Mucosa of gallbladder (tissue), 1 donor: Measurements from ENCODE around the gene STRN. TPM values are rescaled to one million over a fixed set of nuclear protein-coding genes. Genes with fewer than 3 reads are reported as not detected.
A peak's percentile ranks its signal among the peaks of the same experiment; 100 is the strongest.
"Not testable (repeated sequence)": the region's sequence is repeated elsewhere in the genome, so short reads cannot be mapped to it uniquely, and the experiment has no call there.

ENCODE experiments used
- DNase-seq: peaks from one replicate; pipeline ENCODE4 v3.0.0-alpha.2; 2020; ENCODE audit warnings: low spot score
- total RNA-seq: library from RNA; stranded (reverse); gene quantifications from one replicate; pipeline ENCODE4 v1.2.1, GENCODE V29; 2021
- donor health status: DM: no; HTN: no; CAD: no.

STRN gene, protein sequence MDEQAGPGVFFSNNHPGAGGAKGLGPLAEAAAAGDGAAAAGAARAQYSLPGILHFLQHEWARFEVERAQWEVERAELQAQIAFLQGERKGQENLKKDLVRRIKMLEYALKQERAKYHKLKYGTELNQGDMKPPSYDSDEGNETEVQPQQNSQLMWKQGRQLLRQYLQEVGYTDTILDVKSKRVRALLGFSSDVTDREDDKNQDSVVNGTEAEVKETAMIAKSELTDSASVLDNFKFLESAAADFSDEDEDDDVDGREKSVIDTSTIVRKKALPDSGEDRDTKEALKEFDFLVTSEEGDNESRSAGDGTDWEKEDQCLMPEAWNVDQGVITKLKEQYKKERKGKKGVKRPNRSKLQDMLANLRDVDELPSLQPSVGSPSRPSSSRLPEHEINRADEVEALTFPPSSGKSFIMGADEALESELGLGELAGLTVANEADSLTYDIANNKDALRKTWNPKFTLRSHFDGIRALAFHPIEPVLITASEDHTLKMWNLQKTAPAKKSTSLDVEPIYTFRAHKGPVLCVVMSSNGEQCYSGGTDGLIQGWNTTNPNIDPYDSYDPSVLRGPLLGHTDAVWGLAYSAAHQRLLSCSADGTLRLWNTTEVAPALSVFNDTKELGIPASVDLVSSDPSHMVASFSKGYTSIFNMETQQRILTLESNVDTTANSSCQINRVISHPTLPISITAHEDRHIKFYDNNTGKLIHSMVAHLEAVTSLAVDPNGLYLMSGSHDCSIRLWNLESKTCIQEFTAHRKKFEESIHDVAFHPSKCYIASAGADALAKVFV
- total RNA-seq: 23.8 TPM

DNA sequence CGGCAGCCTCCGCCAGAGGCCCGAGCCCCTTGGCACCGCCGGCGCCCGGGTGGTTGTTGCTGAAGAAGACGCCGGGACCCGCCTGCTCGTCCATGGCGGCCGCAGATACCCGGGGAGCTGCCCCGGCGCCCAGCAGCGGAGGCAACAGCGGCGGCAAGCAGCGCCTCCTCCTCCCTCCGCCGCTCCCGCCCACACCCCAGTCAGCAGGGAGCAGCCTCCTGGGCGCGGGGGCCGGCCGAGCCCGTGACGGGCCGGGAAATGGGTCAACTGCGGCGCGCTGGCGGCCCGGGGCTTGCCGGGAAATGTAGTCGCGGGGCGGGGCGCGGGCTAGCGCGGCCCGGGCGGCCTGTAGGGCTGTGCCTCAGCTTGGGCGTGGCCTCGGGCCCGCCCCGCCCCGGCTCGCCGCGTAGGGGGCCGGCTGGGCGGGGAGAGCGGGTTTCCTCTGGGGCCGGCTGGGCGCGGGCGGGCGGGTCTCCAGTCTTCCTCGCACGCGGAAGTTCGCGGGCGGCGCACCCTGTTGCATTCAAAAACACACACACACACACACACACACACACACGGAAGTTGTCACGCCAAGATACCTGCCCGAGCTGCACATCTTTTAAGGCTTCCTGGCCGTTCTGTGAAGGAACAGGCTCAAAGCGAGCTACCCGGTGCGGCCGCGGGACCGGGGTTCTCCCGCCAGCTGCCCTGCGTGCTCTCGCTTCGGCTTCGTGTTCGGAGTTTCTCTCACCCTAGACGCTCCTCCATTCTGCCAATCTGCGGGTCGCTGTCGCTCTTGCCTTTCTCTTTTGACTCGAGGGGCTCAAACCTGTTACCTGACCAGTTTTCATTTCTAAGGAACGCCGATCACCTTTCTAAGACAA, at the start of gene STRN:
STRN (minus strand) TSS at position 167 of the 866 bp plus-strand sequence; CDS start at position 94, 73 bp downstream.
- DNase-seq: peak; percentile 97

DNA sequence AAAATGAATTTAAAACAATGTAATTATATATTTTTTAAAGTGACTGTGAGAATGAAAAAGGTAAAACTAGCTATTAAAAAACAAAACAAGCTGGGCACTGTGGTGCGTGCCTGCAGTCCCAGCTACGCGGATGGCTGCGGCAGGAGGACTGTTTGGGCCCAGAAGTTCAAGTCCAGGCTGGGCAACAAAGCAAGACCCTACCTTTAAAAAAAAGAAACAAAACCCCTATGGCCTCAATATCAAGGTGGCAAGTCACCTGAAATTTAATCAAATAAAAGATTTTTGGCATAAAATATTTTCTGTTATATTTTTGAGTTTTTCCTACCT, 46.9 kb upstream of the STRN start:
- DNase-seq: no peak

DNA sequence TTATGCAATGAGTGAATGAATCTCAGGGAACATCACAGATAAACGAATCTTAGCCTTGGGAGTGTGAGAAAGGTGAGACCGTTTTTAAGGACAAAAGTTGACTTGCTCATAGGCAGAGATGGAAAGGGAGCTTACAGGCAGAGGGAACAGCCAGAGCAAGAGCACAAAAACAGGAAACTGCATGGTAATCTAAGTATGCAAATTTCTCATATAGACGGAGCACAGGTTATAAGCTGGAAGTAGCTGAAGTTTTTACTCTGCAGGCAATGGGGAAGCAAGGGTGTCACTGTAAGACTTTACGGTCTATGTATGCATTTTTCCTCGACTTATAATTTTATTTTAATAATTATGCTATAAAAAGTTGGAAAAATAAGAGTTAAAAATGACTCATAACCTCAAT, 44.8 kb upstream of the STRN start:
- no peak for DNase-seq

DNA sequence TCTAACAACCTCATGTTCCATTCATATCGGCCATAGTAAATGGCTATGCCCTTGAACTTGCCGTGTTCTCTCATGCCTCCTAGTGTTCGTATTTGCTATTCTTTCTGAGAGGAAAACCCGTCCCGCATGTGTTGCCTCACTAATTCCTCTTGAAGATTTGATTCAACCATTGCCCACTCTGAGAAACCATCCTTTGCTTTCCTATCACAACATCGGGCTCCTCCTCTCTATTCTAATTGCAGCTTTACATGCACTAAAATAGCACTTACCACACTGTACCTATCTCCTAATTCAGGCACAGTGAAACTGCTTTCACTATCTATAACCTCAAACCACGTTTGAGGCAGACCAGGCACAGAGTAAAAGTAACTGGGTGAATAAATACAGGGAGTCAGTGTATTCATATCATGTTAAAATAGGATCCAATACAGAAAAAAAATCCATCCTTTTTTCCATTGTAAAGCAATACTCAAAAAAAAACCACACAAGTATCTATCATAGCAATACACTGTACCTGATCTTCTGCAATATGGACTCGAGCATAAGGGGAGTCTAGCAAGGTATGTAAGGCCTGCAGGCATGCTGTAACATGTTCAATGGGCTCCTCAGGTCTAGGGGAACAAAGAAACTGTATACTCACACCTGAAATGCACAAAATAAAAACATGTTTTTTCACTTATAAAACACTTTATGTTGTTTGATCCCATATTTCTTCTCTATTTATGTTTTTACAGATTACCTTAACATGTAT, 39.0 kb upstream of the STRN start:
- DNase-seq: no peak

DNA sequence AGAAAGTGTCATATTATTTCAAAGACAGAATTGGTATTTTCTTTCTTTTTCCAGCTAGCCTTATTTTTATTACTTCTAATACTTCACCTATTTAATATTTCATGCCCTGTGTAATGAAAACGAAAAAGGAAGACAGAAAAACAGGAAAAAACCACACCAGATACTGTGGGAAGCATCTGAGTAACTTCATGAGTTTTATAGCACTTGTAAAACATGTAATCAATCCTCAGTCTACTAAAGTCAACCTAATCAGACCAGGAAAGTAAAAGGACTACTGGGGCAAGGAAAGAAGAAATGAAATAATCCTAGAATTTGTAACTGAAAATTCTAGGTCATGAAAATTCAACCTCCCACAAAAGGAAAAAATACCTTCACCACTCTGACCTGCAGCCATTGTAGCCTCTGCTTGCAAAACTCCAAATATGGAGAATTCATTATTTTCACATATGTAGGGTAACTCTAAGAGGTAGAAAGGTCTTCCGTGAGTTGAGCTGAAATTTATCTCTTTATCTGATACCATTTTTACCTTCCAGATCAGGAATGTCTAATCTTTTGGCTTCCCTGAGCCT, 34.7 kb upstream of the STRN start:
- DNase-seq: no peak

DNA sequence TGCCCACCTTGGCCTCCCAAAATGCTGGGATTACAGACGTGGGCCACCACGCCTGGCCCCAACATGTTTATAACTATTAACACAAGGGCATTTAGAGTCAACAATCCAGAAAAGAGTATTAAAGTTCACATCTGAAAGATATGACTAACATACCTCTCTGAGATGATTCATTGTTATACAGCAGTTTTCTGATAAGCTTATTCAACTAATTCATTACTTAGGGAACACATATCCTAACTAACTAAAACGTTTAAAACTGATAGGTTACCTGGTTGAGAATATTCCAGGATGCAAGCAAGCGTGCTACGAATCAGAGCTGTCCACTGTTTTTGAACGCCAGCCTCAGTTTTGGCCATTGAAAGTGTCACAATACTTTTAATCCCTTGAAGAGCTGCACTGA, 34.0 kb upstream of the STRN start:
- DNase-seq: no peak

DNA sequence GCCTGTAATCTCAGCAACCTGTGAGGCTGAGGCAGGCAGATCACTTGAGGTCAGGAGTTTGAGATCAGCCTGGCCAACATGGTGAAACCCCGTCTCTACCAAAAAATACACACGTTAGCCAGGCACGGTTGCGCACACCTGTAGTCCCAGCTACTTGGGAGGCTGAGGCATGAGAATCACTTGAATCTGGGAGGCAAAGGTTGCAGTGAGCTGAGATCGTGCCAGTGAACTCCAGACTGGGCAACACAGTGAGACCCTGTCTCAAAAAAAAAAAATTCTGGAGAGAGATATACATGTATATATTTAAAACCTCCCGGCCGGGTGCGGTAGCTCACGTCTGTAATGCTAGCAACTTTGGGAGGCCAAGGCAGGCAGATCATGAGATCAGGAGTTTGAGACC, 33.1 kb upstream of the STRN start:
- DNase-seq: not testable (repeated sequence)

DNA sequence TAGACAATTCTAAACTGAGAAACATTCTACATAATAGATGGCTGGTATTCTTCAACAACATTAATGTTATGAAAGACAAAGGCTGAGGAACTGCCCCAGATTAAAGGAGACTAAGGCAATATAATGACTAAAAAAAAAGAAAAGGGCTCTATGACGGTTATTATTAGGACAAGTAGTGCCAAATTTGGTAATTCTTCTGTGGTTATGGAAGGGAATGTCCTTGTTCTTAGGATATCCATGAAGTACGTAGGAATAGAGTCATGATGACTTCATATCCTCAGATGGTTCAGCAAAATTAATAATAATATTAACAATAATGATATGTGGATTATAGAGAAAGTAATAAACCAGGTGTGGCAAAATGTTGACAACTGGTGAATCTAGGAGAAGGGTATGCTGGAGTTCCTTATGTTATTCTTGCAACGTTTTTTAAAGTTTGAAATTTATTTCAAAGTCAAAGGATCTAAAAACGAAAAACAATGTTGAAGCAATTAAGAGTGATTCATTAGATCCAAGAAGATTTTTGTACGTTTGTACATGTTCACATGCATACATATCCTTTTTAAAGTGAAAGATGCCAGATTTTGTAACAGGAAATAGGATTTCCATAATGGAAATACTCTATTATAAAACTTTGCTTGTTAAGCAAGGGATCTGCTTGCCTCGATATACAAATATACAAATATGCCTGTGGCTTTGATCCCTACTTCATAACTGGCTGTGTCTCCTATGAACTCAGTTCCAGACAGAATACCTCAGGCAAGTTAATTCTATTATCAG, 27.7 kb upstream of the STRN start:
- no peak for DNase-seq

DNA sequence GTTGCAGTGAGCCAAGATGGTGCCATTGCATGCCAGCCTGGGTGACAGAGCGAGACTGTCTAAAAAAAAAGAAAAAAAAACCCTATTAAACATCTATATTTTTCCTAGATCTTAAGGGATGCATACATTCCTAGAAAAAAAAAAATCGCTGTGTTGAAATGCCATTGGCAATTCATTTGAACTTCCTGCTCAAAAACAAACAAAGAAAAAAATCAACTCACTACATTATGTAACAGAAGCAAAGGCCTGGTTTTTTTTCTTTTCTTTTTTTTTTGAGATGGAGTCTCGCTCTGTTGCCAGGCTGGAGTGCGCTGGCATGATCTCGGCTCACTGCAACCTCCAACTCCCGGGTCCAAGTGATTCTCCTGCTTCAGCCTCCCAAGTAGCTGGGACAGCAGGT, 21.7 kb upstream of the STRN start:
- DNase-seq: no peak

DNA sequence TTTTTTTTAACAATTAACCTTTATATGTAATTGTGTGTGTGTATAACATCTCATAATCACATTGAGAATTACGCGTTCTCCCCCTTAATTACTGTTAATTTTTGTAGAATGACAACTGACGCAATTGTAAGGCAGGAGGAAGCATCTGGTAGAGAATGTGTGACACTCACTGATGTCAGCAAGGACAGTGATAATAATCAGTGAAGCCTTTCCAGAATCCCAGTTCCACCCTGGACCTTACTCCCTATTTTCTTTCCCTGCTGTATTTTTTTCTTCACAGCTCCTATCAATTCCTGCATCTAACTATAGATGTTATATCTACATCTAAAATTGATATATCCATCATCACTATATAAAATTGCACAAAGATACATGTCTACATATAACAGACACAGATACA, 16.1 kb upstream of the STRN start:
- DNase-seq: no peak

DNA sequence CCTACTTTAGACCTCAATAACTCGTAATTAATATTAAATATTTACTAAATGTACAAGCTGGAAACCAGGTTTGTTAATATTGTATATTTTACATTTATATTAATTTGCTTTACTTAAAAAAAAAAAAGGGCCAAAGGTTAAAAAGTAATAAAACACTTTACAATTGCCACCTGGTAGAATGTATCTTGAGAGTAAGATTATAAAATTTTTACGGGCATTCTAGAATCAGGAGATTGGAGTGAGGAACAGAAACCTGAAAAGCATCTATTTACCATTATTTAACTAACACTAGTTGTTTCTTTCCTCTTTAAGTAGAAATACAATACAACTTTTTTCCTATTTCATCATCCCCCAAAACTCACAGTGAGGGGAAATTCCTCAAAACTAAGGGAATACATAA, 15.6 kb upstream of the STRN start:
- no peak for DNase-seq

DNA sequence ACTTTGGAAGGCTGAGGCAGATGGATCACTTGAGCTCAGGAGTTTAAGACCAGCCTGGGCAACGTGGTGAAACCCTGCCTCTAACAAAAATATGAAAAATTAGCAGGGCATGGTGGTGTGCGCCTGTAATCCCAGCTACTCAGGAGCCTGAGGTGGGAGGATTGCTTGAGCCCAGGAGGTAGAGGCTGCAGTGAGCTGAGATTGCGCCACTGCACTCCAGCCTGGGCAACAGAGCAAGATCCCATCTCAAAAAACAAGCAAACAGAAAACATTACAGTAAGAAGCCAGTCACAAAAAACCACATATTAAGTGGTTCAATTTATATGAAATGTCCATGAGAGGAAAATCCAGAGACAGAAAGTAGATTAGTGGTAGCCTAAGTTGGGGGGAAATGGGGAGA, 12.7 kb upstream of the STRN start:
- not testable (repeated sequence) for DNase-seq

DNA sequence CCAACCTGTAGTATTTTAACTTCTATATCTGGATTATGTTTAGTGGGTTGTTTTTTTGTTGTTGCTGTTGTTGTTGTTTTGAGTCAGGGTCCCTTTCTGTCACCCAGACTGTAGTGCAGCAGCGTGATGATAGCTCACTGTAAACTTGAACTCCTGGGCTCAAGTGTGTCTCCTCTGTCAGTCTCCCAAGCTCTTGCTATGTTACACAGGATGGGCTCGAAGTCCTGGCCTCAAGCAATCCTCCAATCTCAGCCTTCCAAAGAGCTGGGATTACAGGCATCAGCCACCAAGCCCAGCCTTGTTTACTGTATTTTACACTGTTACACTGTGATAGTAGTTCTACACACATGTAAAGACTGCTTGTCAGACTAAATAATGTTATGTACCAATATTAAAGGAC, 9.7 kb upstream of the STRN start:
- DNase-seq: no peak

DNA sequence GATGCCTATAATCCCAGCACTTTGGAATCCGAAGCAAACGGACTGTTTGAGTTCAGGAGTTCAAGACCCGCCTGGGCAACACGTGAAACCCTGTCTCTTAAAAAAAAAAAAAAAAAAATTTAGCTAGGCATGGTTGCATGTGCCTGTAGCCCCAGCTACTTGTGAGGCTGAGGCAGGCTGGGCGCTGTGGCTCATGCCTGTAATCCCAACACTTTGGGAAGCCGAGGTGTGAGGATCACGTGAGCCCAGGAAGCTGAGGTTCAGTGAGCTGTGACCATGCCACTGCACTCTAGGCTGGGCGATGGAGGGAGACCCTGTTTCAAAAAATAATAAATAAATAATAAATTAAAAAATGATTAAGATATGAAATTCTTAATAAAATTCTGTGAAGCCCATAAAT, 9.0 kb upstream of the STRN start:
- DNase-seq: no peak

DNA sequence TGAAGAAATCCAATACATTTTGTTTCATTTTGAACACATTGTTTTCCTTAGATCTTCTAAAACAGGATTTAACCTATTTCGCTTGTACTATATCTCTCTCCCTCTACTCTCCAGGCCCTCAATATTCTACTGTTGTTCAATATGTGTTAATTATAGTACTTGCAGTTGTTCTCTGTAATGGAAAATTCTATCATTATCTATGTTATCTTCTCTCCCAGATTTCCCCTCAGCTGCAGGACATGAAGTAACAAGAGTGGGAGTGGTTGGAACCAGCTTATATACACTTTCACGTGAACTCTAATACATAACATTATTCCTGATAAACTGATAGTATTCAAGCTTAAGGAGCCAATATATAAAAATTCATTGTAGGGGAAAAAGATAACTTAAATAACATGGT, 7.0 kb upstream of the STRN start:
- no peak for DNase-seq

DNA sequence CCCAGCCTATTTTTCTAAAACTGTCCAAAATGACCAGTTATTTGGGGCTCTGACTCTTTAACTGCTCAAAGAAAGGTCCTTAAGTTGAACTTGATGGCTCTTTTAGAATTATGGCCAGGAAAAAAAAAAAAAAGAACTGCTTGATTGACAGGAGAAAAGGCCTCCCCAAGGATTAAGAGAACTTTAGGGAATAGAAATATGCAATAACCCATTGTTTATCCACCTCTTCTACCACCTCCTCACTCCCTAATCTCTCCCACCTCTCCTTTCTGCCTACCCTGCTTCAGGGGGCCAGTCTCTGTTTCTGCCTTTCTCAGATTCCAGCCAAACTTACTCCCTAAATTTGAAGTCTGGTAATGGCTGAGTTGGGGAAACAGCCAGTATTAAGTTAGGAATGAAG, 5.7 kb upstream of the STRN start:
- no peak for DNase-seq

DNA sequence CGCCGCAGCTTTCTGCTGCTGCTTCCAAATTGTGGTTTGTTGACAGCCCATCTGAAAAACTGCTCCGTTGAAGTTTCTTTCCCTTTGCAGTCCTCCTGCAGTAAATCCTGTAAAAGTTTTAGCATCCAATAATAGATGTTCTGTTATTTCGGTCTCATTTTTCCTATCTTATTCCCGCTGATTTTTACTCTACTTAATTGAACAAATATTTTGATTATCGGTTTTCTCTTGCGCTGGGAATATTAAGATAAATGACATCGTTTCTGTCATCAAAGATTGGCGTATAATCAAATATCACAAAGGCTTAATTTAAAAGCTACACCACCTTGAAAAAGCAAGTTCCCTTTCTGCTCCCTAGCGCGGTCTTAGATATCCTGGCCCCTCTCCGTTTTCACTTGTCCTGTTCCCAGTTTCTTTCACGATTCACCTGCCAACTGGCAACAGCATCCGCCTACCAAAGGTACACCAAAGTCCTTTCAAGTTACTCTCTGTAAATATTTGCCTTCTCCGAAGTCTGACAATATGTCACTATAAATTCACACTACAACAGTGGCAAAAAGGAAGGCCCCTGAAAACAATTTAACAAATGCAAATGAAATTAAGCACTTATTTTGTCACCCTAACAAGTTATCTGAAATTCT, 1.0 kb upstream of the STRN start:
- peak; percentile 35 for DNase-seq

DNA sequence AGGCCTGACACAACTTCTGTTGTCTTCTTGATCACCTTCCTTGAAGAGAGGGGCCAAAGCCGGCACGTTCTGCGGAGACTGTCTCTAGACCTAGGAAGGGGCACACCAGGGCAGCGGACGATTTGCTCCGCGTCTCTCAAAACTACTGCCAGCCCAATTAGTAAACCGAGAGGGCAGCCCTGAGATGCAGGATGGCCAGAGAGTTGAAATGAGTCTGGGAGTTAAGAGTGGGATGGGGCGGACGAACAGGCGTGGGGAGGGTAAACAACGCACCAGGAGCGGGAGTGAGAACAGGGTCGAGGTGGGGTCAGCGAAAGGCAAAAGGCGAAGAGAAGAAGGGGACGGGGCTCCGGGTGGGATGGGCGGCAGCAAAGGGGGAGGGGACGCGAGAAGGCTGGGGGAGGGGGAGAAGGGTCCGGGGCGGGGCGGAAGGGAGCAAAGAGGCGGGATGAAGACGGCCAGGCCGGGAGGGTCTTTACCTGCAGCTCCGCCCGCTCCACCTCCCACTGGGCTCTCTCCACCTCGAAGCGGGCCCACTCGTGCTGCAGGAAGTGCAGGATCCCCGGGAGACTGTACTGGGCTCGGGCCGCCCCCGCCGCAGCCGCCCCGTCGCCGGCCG, 476 bp downstream of the STRN start:
- no peak for DNase-seq

DNA sequence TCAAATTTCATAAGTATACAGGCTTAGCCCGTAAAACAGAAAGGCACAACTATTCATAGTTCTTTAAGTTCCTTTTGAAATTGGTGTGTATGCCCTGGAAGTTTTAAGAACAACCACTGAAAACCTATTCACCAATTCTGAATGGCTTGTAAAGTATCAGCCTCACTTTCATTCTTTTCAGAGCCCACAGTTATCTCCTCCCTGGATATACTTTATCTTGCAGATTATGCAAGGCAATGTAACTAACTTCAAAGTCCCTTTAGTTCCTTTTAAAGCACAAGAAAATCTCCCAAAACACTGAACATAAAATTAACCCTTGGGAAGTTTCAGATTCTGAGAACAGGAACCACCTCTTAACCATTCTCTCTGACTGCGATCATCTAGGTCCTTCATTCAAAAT, 1.1 kb downstream of the STRN start:
- DNase-seq: no peak
